ENCODE data around the gene CXCL13.

DNA sequence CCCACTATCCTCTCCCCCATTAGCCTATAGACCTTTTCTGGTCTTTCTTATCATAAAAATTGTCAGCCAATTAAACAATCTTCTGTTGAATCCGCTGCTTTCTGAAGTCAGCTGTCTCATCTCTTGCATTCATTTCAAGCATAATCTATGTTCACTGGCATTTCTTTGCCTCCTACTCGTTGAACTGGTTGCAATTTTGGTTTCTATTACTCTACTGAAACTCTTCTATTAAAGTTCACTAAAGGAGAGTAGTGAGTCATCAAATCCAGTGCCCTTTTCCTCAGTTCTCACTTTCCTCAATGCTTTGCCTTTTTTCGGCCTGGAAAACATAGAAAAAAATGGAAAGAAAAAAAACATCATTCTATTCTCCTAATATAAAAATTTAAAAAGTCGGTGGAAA is 23.9 kb upstream of the CXCL13 start:
- TF ChIP-seq, protein P1, sequence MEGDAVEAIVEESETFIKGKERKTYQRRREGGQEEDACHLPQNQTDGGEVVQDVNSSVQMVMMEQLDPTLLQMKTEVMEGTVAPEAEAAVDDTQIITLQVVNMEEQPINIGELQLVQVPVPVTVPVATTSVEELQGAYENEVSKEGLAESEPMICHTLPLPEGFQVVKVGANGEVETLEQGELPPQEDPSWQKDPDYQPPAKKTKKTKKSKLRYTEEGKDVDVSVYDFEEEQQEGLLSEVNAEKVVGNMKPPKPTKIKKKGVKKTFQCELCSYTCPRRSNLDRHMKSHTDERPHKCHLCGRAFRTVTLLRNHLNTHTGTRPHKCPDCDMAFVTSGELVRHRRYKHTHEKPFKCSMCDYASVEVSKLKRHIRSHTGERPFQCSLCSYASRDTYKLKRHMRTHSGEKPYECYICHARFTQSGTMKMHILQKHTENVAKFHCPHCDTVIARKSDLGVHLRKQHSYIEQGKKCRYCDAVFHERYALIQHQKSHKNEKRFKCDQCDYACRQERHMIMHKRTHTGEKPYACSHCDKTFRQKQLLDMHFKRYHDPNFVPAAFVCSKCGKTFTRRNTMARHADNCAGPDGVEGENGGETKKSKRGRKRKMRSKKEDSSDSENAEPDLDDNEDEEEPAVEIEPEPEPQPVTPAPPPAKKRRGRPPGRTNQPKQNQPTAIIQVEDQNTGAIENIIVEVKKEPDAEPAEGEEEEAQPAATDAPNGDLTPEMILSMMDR (IDR thresholded peaks at IDR 0.05; ENCODE audit: insufficient read depth, low read length, poor library complexity, severe bottlenecking): no peak
- TF ChIP-seq EZH2phosphoT487 (conservative IDR thresholded peaks at IDR 0.05; ENCODE audit: low read length): no peak
